Colonic mucosa (tissue), 4 donors: ENCODE data around the gene ELMO3. TPM values are rescaled to one million over a fixed set of nuclear protein-coding genes. Genes with fewer than 3 reads are reported as not detected.

ENCODE experiments used
- DNase-seq: peaks from one replicate; pipeline ENCODE4 v3.0.0-alpha.2; 2020
- H3K27ac ChIP-seq: fragments of 200-600 bp; one replicate; pipeline ENCODE4 v1.8.0; 2021
- H3K27me3 ChIP-seq: fragments of 200-600 bp; one replicate; pipeline ENCODE4 v1.8.0; 2021
- H3K36me3 ChIP-seq: fragments of 200-600 bp; one replicate; pipeline ENCODE4 v1.8.0; 2021
- H3K4me1 ChIP-seq: fragments of 200-600 bp; one replicate; pipeline ENCODE4 v1.8.0; 2021; ENCODE audit warnings: mild to moderate bottlenecking
- H3K4me3 ChIP-seq: fragments of 200-600 bp; one replicate; pipeline ENCODE4 v1.8.0; 2021
- H3K9ac ChIP-seq, 2 donors: one replicate each; pipeline ENCODE4 v1.7.0; 2013; ENCODE audit warnings: control low read depth in 2 of 2, low read depth in 2 of 2, low read length in 2 of 2
- H3K9me3 ChIP-seq: fragments of 200-600 bp; one replicate; pipeline ENCODE4 v1.8.0; 2021
- intact Hi-C: fragments of 100-400 bp; cut with DNase I; formaldehyde crosslinking; loops from one replicate; pipeline ENCODE4 v1.14.1; 2022
- total RNA-seq, 2 donors: library from RNA; stranded (reverse); fragmentation: NEBNext Ultra II Directional in 1 of 2; extraction: Animal tissue kit (Norgen Biotek cat#: 25700) in 1 of 2; gene quantifications; one replicate each; pipeline ENCODE4 v1.2.1, GENCODE V29; 2021
- TF ChIP-seq, protein P1 (sequence below): fragments of 200-600 bp; IDR thresholded peaks from one replicate; pipeline ENCODE4 v1.8.0; 2022; ENCODE audit warnings: antibody characterized with exemption, mild to moderate bottlenecking
- donor health status: healthy.
- donor health status: DM: no; HTN: no; CAD: no.
- donor health status: DM: no; HTN: no; CAD: no.

The ELMO3 gene
- total RNA-seq, 2 donors from 2014 or later: 60.7 to 75.6 TPM

DNA sequence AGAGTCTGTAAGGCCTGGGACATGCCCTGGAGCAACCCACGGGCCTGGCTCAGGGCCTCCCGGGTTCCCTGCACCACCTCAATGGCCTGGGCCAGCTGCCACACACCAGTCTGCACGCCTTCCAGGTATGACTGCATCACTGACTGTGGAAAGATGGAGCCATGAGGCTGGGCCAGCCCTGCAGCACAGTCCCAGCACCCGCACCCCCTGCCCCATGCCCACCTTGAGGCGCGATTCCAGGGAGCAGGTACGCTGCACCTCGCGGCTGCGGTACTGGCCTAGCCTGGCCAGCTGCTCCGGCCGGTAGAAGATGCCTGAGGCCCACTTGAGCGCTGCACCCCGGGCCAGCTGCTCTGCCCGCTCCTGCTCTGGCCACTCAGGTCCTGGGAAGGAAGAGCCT, 10.1 kb upstream of the ELMO3 start:
- no peak overlapping the region for H3K4me3 ChIP-seq
- DNase-seq: no peak
- H3K4me1 ChIP-seq: peaks cover 28% of the 10 kb centered on the region
- TF ChIP-seq, protein P1, sequence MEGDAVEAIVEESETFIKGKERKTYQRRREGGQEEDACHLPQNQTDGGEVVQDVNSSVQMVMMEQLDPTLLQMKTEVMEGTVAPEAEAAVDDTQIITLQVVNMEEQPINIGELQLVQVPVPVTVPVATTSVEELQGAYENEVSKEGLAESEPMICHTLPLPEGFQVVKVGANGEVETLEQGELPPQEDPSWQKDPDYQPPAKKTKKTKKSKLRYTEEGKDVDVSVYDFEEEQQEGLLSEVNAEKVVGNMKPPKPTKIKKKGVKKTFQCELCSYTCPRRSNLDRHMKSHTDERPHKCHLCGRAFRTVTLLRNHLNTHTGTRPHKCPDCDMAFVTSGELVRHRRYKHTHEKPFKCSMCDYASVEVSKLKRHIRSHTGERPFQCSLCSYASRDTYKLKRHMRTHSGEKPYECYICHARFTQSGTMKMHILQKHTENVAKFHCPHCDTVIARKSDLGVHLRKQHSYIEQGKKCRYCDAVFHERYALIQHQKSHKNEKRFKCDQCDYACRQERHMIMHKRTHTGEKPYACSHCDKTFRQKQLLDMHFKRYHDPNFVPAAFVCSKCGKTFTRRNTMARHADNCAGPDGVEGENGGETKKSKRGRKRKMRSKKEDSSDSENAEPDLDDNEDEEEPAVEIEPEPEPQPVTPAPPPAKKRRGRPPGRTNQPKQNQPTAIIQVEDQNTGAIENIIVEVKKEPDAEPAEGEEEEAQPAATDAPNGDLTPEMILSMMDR: no peak
- no peaks in the 10 kb centered on the region for H3K9me3 ChIP-seq
- intact Hi-C loops: loop anchor here (10.0 kb wide), 1 partner anchor 214 kb away; no protein-coding TSS in a partner anchor
- H3K27me3 ChIP-seq: no peaks in the 10 kb centered on the region
- H3K36me3 ChIP-seq: no peaks in the 10 kb centered on the region
- no peak overlapping the region for H3K27ac ChIP-seq
- H3K9ac ChIP-seq: no peak overlapping the region

DNA sequence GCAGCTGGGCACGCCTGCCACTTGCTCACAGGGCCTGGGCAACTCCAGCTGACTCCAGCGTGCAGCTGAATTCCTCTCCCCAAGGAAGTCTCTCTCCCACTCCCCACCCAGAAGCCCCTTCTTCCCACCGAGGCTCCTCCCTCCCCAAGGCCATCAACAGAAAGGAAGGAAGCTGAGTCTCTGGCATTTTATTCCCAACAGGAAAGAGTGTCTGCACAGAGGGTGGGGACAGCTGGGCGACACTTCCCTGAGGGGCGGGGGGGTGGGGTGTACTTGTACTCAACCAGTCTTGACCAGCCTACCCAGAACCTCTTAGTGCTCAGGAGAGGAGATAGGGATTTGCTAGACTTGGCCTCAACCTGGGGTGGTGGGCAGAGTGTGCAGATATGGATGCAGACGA, 8.9 kb upstream of the ELMO3 start, which contains the start of gene EXOC3L1:
Gene EXOC3L1, minus strand, starts transcription at position 96 of the 400 bp plus-strand sequence. CDS start 460 bp downstream, outside the sequence.
- Histone ChIP-seq H3K9ac (peak within 1 kb of the TSS in 1 of 2 donors; percentile 26), H3K4me1 (peaks cover 24% of the 10 kb centered on the region), H3K27ac (peak within 1 kb of the TSS; percentile 33), H3K4me3 (no peak within 1 kb of the TSS), H3K27me3 (no peaks in the 10 kb centered on the region), H3K9me3 (no peaks in the 10 kb centered on the region), H3K36me3 (no peaks in the 10 kb centered on the region)
- intact Hi-C loops: no loop called here
- DNase-seq: no peak
- TF ChIP-seq, protein P1: no peak

DNA sequence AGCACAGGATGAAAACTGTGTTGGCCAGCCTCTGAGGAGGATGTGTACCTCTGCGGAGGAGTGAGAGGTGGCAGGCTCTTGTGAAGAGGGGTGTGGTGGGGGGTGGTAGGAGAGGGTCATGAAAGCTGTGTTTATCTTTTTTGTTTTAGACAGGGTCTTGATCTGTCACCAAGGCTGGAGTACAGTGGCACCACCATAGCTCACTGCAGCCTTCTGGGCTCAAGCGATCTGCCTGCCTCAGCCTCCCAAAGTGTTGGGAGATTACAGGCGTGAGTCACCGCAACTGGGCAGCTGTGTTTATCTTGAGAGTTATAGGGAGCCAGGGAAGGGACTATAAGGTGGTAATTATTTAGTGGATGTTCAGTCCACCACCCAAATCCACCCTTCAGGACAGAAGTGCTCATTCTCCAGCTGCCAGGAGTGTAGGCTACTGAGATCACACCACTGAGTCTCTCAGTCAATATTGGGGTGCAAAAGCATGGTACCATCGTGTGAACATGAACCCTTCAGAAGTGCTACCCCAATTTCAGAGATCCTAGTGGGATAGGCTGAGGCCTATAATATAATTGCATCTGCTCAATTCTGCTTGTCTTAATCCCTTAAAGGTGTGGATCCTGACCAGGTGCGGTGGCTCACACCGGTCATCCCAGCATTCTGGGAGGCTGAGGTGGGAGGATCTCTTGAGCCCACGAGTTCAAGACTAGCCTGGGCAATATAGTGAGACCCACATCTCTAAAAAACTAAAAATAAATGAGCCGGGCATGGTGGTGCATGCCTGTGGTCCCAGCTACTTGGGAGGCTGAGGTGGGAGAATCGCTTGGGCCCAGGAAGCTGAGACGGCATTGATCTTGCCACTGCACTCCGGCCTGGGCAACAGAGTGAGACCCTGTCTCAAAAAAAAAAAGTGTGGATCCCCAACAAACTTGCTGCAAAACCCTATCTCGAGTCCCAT, 8.2 kb upstream of the ELMO3 start:
- TF ChIP-seq, protein P1: no peak
- H3K4me3 ChIP-seq: no peak overlapping the region
- no peaks in the 10 kb centered on the region for H3K9me3 ChIP-seq
- H3K36me3 ChIP-seq: peaks cover 6% of the 10 kb centered on the region
- intact Hi-C loops: no loop called here
- no peak overlapping the region for H3K9ac ChIP-seq
- H3K27me3 ChIP-seq: no peaks in the 10 kb centered on the region
- no peak for DNase-seq
- H3K4me1 ChIP-seq: peaks cover 18% of the 10 kb centered on the region
- H3K27ac ChIP-seq: peak overlapping the region; percentile 33

DNA sequence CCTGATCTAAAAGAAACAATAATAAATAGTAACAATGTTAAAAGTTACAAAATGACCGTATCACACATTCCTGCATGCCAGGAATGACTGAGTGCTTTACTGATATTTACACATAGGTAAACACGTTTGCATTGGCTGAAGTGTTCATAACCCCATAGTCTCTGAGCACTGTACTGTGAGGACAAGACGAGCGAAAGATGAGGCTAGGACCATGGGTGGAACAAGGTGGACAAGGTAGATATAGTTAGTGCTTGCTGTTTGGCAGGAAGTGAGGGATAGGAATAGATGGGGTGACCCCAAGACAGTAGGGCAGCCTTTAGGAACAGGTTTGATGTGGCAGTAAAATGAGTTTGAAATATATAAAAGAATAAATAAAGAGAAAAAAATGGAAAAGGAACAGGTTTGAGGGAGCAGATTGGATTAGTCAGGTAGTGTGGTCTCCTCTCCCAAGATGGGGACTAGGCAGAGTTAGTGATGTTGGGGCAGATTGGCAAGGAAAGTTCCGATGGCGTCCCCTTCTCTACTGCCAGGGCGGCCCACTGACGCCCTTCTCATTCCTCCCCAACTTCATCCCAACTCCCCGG, 7.4 kb upstream of the ELMO3 start:
- no peak overlapping the region for H3K27ac ChIP-seq
- peak overlapping the region; percentile 100 for H3K4me3 ChIP-seq
- intact Hi-C loops: no loop called here
- no peak for DNase-seq
- no peak overlapping the region for H3K9ac ChIP-seq
- TF ChIP-seq, protein P1: no peak
- H3K36me3 ChIP-seq: peaks cover 14% of the 10 kb centered on the region
- no peaks in the 10 kb centered on the region for H3K27me3 ChIP-seq
- H3K9me3 ChIP-seq: no peaks in the 10 kb centered on the region
- H3K4me1 ChIP-seq: peaks cover 18% of the 10 kb centered on the region

DNA sequence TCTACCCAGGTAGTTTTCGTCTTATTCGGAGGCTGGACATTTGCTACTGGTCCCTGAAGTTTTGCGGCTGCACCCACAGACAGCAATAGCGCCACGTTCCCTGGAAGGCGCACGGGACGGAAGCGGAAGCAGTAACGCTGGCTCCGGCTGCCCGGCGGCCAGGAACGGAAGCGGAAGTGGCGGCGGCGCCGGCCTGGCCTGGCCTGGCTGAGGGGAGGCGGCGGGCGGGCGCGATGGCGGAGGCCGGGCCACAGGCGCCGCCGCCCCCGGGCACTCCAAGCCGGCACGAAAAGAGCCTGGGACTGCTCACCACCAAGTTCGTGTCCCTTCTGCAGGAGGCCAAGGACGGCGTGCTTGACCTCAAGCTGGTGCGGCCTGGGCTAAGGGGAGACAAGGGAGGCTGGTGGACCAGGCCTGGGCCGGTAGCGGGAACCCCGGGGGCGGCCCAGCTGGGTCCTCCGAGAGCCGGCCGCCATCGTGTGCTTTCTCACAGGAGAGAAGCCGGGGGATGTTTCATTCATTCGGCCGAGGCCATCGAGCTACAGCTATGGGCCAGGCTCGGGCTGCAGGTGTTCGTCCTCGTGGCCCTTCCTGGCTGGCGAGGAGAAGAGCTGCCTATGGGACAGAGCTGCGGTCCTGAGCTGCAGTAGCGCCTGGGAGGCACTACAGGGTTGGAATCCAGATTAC, 6.8 kb upstream of the ELMO3 start, which contains the start of gene E2F4:
Gene E2F4, plus strand, starts transcription at position 161 of the 687 bp plus-strand sequence. Its CDS starts 73 bp downstream, at position 234.
- peaks cover 21% of the 10 kb centered on the region for H3K36me3 ChIP-seq
- peak within 1 kb of the TSS; percentile 98 to 99 for H3K9ac ChIP-seq
- DNase-seq: peak; percentile 91
- H3K27me3 ChIP-seq: no peaks in the 10 kb centered on the region
- peak within 1 kb of the TSS; percentile 100 for H3K4me3 ChIP-seq
- intact Hi-C loops: no loop called here
- TF ChIP-seq, protein P1: no peak
- H3K27ac ChIP-seq: peak within 1 kb of the TSS; percentile 60
- peaks cover 18% of the 10 kb centered on the region for H3K4me1 ChIP-seq
- H3K9me3 ChIP-seq: no peaks in the 10 kb centered on the region
